ENCODE data around the gene TTC3.

Gene TTC3

GRCh38 chr21:37059181-37059580 lies 13.9 kb upstream of the TTC3 start:
- H2AFZ ChIP-seq (ENCODE audit: low read length): no peak overlapping the region
- no peak for DNase-seq
- H3K9me3 ChIP-seq (replicated peaks; ENCODE audit: insufficient read depth, low read length): no peaks in the 10 kb centered on the region
- no peaks in the 10 kb centered on the region for H3K79me2 ChIP-seq (ENCODE audit: low read length)
- no peak overlapping the region for H3K27ac ChIP-seq (ENCODE audit: low read length)
- no peaks in the 10 kb centered on the region for H3F3A ChIP-seq (ENCODE audit: insufficient read depth, low read length)
- H3K27me3 ChIP-seq (replicated peaks; ENCODE audit: insufficient read depth, low read length): no peaks in the 10 kb centered on the region
- H3K9ac ChIP-seq (ENCODE audit: low read length): no peak overlapping the region
- no peaks in the 10 kb centered on the region for H4K20me1 ChIP-seq (ENCODE audit: insufficient read depth, low read length)
- no peaks in the 10 kb centered on the region for H3K36me3 ChIP-seq (replicated peaks; ENCODE audit: insufficient read depth, low read length)
- H3K9me2 ChIP-seq (replicated peaks; ENCODE audit: insufficient read depth, low read length): no peaks in the 10 kb centered on the region
- H3K4me1 ChIP-seq (ENCODE audit: low read length): no peaks in the 10 kb centered on the region
- no peak overlapping the region for H3K4me3 ChIP-seq (ENCODE audit: low read length)
- TF ChIP-seq, protein P1, sequence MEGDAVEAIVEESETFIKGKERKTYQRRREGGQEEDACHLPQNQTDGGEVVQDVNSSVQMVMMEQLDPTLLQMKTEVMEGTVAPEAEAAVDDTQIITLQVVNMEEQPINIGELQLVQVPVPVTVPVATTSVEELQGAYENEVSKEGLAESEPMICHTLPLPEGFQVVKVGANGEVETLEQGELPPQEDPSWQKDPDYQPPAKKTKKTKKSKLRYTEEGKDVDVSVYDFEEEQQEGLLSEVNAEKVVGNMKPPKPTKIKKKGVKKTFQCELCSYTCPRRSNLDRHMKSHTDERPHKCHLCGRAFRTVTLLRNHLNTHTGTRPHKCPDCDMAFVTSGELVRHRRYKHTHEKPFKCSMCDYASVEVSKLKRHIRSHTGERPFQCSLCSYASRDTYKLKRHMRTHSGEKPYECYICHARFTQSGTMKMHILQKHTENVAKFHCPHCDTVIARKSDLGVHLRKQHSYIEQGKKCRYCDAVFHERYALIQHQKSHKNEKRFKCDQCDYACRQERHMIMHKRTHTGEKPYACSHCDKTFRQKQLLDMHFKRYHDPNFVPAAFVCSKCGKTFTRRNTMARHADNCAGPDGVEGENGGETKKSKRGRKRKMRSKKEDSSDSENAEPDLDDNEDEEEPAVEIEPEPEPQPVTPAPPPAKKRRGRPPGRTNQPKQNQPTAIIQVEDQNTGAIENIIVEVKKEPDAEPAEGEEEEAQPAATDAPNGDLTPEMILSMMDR (IDR thresholded peaks at IDR 0.05; ENCODE audit: low read length): no peak
- TF ChIP-seq EZH2 (optimal IDR thresholded peaks at IDR 0.05; ENCODE audit: low read depth, low read length) (no peak), EZH2phosphoT487 (IDR thresholded peaks at IDR 0.05; ENCODE audit: low read length) (no peak)
- H3K4me2 ChIP-seq (ENCODE audit: low read depth, low read length): no peak overlapping the region

GRCh38 chr21:37060296-37060695 lies 12.8 kb upstream of the TTC3 start:
- Histone ChIP-seq H3K27ac (ENCODE audit: low read length) (no peak overlapping the region), H3K4me1 (ENCODE audit: low read length) (no peaks in the 10 kb centered on the region)
- DNase-seq: no peak

GRCh38 chr21:37061926-37062592 lies 11.0 kb upstream of the TTC3 start:
- no peak overlapping the region for H3K9ac ChIP-seq (ENCODE audit: low read length)
- H3K9me2 ChIP-seq (replicated peaks; ENCODE audit: insufficient read depth, low read length): no peaks in the 10 kb centered on the region
- no peak for TF ChIP-seq EZH2phosphoT487 (IDR thresholded peaks at IDR 0.05; ENCODE audit: low read length)
- TF ChIP-seq, protein P1 (IDR thresholded peaks at IDR 0.05; ENCODE audit: low read length): no peak
- no peak for TF ChIP-seq EZH2 (optimal IDR thresholded peaks at IDR 0.05; ENCODE audit: low read depth, low read length)
- H3K36me3 ChIP-seq (replicated peaks; ENCODE audit: insufficient read depth, low read length): no peaks in the 10 kb centered on the region
- H3K27ac ChIP-seq (ENCODE audit: low read length): no peak overlapping the region
- H3K79me2 ChIP-seq (ENCODE audit: low read length): no peaks in the 10 kb centered on the region
- no peak for DNase-seq
- H2AFZ ChIP-seq (ENCODE audit: low read length): no peak overlapping the region
- H3F3A ChIP-seq (ENCODE audit: insufficient read depth, low read length): no peaks in the 10 kb centered on the region
- H3K4me2 ChIP-seq (ENCODE audit: low read depth, low read length): no peak overlapping the region
- H3K4me1 ChIP-seq (ENCODE audit: low read length): no peaks in the 10 kb centered on the region
- H3K27me3 ChIP-seq (replicated peaks; ENCODE audit: insufficient read depth, low read length): no peaks in the 10 kb centered on the region
- no peaks in the 10 kb centered on the region for H3K9me3 ChIP-seq (replicated peaks; ENCODE audit: insufficient read depth, low read length)
- no peaks in the 10 kb centered on the region for H4K20me1 ChIP-seq (ENCODE audit: insufficient read depth, low read length)
- H3K4me3 ChIP-seq (ENCODE audit: low read length): no peak overlapping the region

More at GRCh38 chr21:37060296-37060695, 12.8 kb upstream of the TTC3 start:
- Histone ChIP-seq H3K9me2 (replicated peaks; ENCODE audit: insufficient read depth, low read length) (no peaks in the 10 kb centered on the region), H3K79me2 (ENCODE audit: low read length) (no peaks in the 10 kb centered on the region), H4K20me1 (ENCODE audit: insufficient read depth, low read length) (no peaks in the 10 kb centered on the region), H3F3A (ENCODE audit: insufficient read depth, low read length) (no peaks in the 10 kb centered on the region), H3K9me3 (replicated peaks; ENCODE audit: insufficient read depth, low read length) (no peaks in the 10 kb centered on the region), H3K4me3 (ENCODE audit: low read length) (no peak overlapping the region), H3K4me2 (ENCODE audit: low read depth, low read length) (no peak overlapping the region), H2AFZ (ENCODE audit: low read length) (no peak overlapping the region), H3K9ac (ENCODE audit: low read length) (no peak overlapping the region), H3K27me3 (replicated peaks; ENCODE audit: insufficient read depth, low read length) (no peaks in the 10 kb centered on the region), H3K36me3 (replicated peaks; ENCODE audit: insufficient read depth, low read length) (no peaks in the 10 kb centered on the region)
- TF ChIP-seq, protein P1 (IDR thresholded peaks at IDR 0.05; ENCODE audit: low read length): no peak
- TF ChIP-seq EZH2 (optimal IDR thresholded peaks at IDR 0.05; ENCODE audit: low read depth, low read length): no peak
- no peak for TF ChIP-seq EZH2phosphoT487 (IDR thresholded peaks at IDR 0.05; ENCODE audit: low read length)

Data from MM.1S (cell line).